ENCODE results near the gene ZFYVE16. TPM values are rescaled to one million over a fixed set of nuclear protein-coding genes. Genes with fewer than 3 reads are reported as not detected.
"Not testable (repeated sequence)": the region's sequence is repeated elsewhere in the genome, so short reads cannot be mapped to it uniquely, and the experiment has no call there.

ZFYVE16 gene
- total RNA-seq, 2 donors from 2014 or later: 27.8 to 34.5 TPM

GRCh38 chr5:80463269-80463668 is 55.4 kb downstream of the ZFYVE16 start:
- Histone ChIP-seq H3K9me3 (no peaks in the 10 kb centered on the region), H3K36me3 (peaks cover 72% of the 10 kb centered on the region), H3K4me3 (no peak overlapping the region), H3K4me1 (peaks cover 0 to 7% of the 10 kb centered on the region in 2 donors), H3K27ac (no peak overlapping the region), H3K27me3 (no peaks in the 10 kb centered on the region)
- TF ChIP-seq CTCF (IDR thresholded peaks at IDR 0.05): no peak
- DNase-seq (ENCODE audit: low spot score): no peak

- no peak for TF ChIP-seq CTCF (IDR thresholded peaks at IDR 0.05)
- Histone ChIP-seq H3K9me3 (peaks cover 0 to 8% of the 10 kb centered on the region in 2 donors), H3K4me1 (peaks cover 0 to 7% of the 10 kb centered on the region in 2 donors), H3K27ac (no peak overlapping the region), H3K36me3 (peaks cover 62% of the 10 kb centered on the region), H3K4me3 (no peak overlapping the region), H3K27me3 (no peaks in the 10 kb centered on the region)
- no peak for DNase-seq (ENCODE audit: low spot score)
These were observed 59.0 kb downstream of the ZFYVE16 start for GRCh38 chr5:80466669-80467485.

- Histone ChIP-seq H3K27me3 (no peaks in the 10 kb centered on the region), H3K27ac (no peak overlapping the region), H3K9me3 (peaks cover 0 to 8% of the 10 kb centered on the region in 2 donors), H3K4me3 (no peak overlapping the region), H3K36me3 (peaks cover 53% of the 10 kb centered on the region), H3K4me1 (peaks cover 0 to 7% of the 10 kb centered on the region in 2 donors)
- no peak for DNase-seq (ENCODE audit: low spot score)
- TF ChIP-seq CTCF (IDR thresholded peaks at IDR 0.05): no peak
These were observed 60.3 kb downstream of the ZFYVE16 start for GRCh38 chr5:80468131-80468530.

- not testable (repeated sequence) for H3K4me1 ChIP-seq; H3K9me3 ChIP-seq; H3K4me3 ChIP-seq; H3K27ac ChIP-seq; DNase-seq (ENCODE audit: low spot score); H3K27me3 ChIP-seq
- H3K36me3 ChIP-seq: peaks cover 49% of the 10 kb centered on the region
These were observed 62.8 kb downstream of the ZFYVE16 start for GRCh38 chr5:80470631-80471030.

GRCh38 chr5:80474929-80475328 is 67.1 kb downstream of the ZFYVE16 start:
- no peak for DNase-seq (ENCODE audit: low spot score)
- Histone ChIP-seq H3K27me3 (no peaks in the 10 kb centered on the region), H3K36me3 (peaks cover 54% of the 10 kb centered on the region), H3K4me3 (no peak overlapping the region), H3K9me3 (peaks cover 0 to 8% of the 10 kb centered on the region in 2 donors), H3K4me1 (no peaks in the 10 kb centered on the region), H3K27ac (no peak overlapping the region)
- TF ChIP-seq CTCF (IDR thresholded peaks at IDR 0.05): no peak

GRCh38 chr5:80479713-80480112 is 71.8 kb downstream of the ZFYVE16 start:
- Histone ChIP-seq H3K36me3 (peaks cover 30% of the 10 kb centered on the region), H3K4me1 (no peaks in the 10 kb centered on the region), H3K27me3 (no peaks in the 10 kb centered on the region), H3K9me3 (peaks cover 0 to 14% of the 10 kb centered on the region in 2 donors), H3K4me3 (no peak overlapping the region), H3K27ac (no peak overlapping the region)
- DNase-seq (ENCODE audit: low spot score): no peak
- TF ChIP-seq CTCF (IDR thresholded peaks at IDR 0.05): no peak

All from right atrium auricular region (tissue), 2 donors.